Measurements from ENCODE around the gene SLC66A1.

GRCh38 chr1:19363536-19364152, 51.5 kb downstream of the SLC66A1 start:
- no peak for TF ChIP-seq CTCF (IDR thresholded peaks at IDR 0.05)
- no peak for TF ChIP-seq POLR2A (IDR thresholded peaks at IDR 0.05)
